ENCODE measurements around the gene TMEM175. TPM values are rescaled to one million over a fixed set of nuclear protein-coding genes. Genes with fewer than 3 reads are reported as not detected.

The TMEM175 gene
- total RNA-seq, 1 donor from 2014 or later, result 16.0 TPM

- TF ChIP-seq CTCF (IDR thresholded peaks at IDR 0.05; ENCODE audit: insufficient read depth, low read length, poor library complexity, severe bottlenecking), result no peak
- no peak for DNase-seq (ENCODE audit: low read depth)
These were observed 24.4 kb downstream of the TMEM175 start for GRCh38 chr4:956531-957230.

GRCh38 chr4:957231-957580 lies 24.9 kb downstream of the TMEM175 start:
- H3K27me3 ChIP-seq (ENCODE audit: control insufficient read depth, insufficient read depth, low read length), result no peaks in the 10 kb centered on the region
- no peak overlapping the region for H3K4me3 ChIP-seq (ENCODE audit: low read depth, low read length)
- no peaks in the 10 kb centered on the region for H3K36me3 ChIP-seq (ENCODE audit: control insufficient read depth, insufficient read depth, low read length)
- no peak for DNase-seq (ENCODE audit: low read depth)
- no peak for TF ChIP-seq CTCF (IDR thresholded peaks at IDR 0.05; ENCODE audit: insufficient read depth, low read length, poor library complexity, severe bottlenecking)

More at GRCh38 chr4:956531-957230, 24.4 kb downstream of the TMEM175 start:
- Histone ChIP-seq H3K4me3 (ENCODE audit: low read depth, low read length) (no peak overlapping the region), H3K36me3 (ENCODE audit: control insufficient read depth, insufficient read depth, low read length) (no peaks in the 10 kb centered on the region), H3K27me3 (ENCODE audit: control insufficient read depth, insufficient read depth, low read length) (no peaks in the 10 kb centered on the region)

DNA sequence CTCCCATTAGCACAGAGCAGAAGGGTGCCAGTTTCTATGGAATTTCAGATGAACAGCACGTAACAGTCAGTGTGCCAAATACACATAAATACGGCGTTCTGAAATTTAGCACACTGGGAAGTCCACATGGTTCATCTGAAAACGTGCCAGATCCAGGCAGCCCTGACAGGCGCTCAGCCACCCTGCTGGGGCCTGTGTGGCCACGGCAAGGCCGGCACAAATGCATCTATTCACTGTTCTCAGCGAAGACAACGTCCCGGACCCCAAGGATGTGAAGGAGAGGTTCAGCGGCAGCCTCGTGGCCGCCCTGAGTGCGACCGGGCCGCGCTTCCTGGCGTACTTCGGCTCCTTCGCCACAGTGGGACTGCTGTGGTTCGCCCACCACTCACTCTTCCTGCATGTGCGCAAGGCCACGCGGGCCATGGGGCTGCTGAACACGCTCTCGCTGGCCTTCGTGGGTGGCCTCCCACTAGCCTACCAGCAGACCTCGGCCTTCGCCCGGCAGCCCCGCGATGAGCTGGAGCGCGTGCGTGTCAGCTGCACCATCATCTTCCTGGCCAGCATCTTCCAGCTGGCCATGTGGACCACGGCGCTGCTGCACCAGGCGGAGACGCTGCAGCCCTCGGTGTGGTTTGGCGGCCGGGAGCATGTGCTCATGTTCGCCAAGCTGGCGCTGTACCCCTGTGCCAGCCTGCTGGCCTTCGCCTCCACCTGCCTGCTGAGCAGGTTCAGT lies 25.5 kb downstream of the TMEM175 start:
- no peaks in the 10 kb centered on the region for H3K36me3 ChIP-seq (ENCODE audit: control insufficient read depth, insufficient read depth, low read length)
- no peak for TF ChIP-seq CTCF (IDR thresholded peaks at IDR 0.05; ENCODE audit: insufficient read depth, low read length, poor library complexity, severe bottlenecking)
- no peak overlapping the region for H3K4me3 ChIP-seq (ENCODE audit: low read depth, low read length)

DNA sequence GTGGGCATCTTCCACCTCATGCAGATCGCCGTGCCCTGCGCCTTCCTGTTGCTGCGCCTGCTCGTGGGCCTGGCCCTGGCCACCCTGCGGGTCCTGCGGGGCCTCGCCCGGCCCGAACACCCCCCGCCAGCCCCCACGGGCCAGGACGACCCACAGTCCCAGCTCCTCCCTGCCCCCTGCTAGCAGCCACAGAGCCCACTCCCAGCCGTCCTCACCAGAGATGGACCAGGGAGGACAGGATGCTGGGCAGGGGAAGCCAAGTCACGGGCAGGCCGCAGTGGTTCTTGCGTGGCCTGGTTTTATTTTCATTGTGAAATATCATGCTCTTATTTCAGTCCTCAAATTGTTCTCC lies 26.0 kb downstream of the TMEM175 start:
- H3K27me3 ChIP-seq (ENCODE audit: control insufficient read depth, insufficient read depth, low read length), result no peaks in the 10 kb centered on the region
- H3K4me3 ChIP-seq (ENCODE audit: low read depth, low read length), result no peak overlapping the region
- H3K36me3 ChIP-seq (ENCODE audit: control insufficient read depth, insufficient read depth, low read length), result no peaks in the 10 kb centered on the region
- DNase-seq (ENCODE audit: low read depth), result no peak
- TF ChIP-seq CTCF (IDR thresholded peaks at IDR 0.05; ENCODE audit: insufficient read depth, low read length, poor library complexity, severe bottlenecking), result no peak

More for the DNA sequence above, 25.5 kb downstream of the TMEM175 start:
- H3K27me3 ChIP-seq (ENCODE audit: control insufficient read depth, insufficient read depth, low read length), result no peaks in the 10 kb centered on the region
- DNase-seq (ENCODE audit: low read depth), result no peak

- Histone ChIP-seq H3K4me3 (ENCODE audit: low read depth, low read length) (no peak overlapping the region), H3K27me3 (ENCODE audit: control insufficient read depth, insufficient read depth, low read length) (no peaks in the 10 kb centered on the region), H3K36me3 (ENCODE audit: control insufficient read depth, insufficient read depth, low read length) (no peaks in the 10 kb centered on the region)
- DNase-seq (ENCODE audit: low read depth), result no peak
- no peak for TF ChIP-seq CTCF (IDR thresholded peaks at IDR 0.05; ENCODE audit: insufficient read depth, low read length, poor library complexity, severe bottlenecking)
These were observed 26.6 kb downstream of the TMEM175 start for GRCh38 chr4:958696-959337.

All from kidney epithelial cell (primary cell).